ENCODE data around the gene NOL4L. TPM values are rescaled to one million over a fixed set of nuclear protein-coding genes. Genes with fewer than 3 reads are reported as not detected.
A peak's percentile ranks its signal among the peaks of the same experiment; 100 is the strongest.

Gene NOL4L
- polyA plus RNA-seq, 3 donors: 1.1 to 30.9 (median 2.8) TPM

DNA sequence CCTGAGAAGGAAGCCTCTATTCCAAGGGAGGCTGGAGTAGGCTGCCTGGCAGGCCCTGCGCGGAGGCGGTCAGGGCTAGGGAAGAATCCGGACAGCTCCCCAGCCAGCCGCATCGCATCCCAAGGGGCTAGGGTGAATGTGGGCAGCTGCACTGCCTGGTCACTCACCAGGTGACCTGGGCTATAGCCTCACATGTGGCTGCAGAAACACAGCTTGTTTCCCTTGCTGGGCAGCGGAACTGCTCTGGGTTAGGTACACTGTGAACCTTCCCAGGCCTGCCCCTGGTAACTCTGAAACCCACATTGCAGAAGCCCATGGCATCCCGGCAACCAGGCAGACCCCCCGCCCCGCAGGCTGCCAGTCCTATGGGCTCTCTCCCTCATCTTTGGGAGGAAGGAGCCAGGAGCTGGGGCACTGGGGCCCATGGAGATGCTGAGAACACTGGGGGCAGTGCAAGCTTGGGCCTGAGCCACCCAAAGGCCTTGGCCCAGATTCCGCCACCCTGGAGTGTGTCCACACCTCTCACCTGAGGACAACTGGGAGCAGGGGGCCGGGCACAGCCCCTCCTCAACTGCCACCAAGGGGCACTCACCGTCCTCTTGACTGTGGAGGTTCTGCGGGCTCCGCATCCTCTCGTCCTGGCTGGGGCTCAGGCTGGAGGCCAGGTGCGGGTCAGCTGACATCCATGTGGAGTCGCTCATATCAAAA, 111.0 kb downstream of the NOL4L start:
- no peaks in the 10 kb centered on the region for H3K9me3 ChIP-seq (replicated peaks in 1 of 2; ENCODE audit: control insufficient read depth in 1 of 2, insufficient read depth in 1 of 2, low read length in 2 of 2)
- Mint-ChIP-seq H3K4me3 (no peak overlapping the region), H3K9me3 (peaks cover 0 to 4% (median 0%) of the 10 kb centered on the region in 7 donors), H3K27ac (no peak overlapping the region), H3K36me3 (peaks cover 4 to 22% of the 10 kb centered on the region in 2 donors), H3K27me3 (ENCODE audit: low read depth in 3 of 3) (peaks cover 0 to 7% (median 1%) of the 10 kb centered on the region in 3 donors), H3K4me1 (peaks cover 65% of the 10 kb centered on the region)
- H3K4me1 ChIP-seq (ENCODE audit: control insufficient read depth in 1 of 2, insufficient read depth in 2 of 2, low read length in 2 of 2): peaks cover 41 to 67% of the 10 kb centered on the region in 2 donors
- TF ChIP-seq, protein P1, sequence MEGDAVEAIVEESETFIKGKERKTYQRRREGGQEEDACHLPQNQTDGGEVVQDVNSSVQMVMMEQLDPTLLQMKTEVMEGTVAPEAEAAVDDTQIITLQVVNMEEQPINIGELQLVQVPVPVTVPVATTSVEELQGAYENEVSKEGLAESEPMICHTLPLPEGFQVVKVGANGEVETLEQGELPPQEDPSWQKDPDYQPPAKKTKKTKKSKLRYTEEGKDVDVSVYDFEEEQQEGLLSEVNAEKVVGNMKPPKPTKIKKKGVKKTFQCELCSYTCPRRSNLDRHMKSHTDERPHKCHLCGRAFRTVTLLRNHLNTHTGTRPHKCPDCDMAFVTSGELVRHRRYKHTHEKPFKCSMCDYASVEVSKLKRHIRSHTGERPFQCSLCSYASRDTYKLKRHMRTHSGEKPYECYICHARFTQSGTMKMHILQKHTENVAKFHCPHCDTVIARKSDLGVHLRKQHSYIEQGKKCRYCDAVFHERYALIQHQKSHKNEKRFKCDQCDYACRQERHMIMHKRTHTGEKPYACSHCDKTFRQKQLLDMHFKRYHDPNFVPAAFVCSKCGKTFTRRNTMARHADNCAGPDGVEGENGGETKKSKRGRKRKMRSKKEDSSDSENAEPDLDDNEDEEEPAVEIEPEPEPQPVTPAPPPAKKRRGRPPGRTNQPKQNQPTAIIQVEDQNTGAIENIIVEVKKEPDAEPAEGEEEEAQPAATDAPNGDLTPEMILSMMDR (IDR thresholded peaks at IDR 0.05): no peak
- no peak overlapping the region for H2AFZ ChIP-seq (ENCODE audit: insufficient read depth, low read depth, low read length, poor library complexity, severe bottlenecking)
- no peak overlapping the region for H3K27ac ChIP-seq (ENCODE audit: low read depth in 1 of 2, low read length in 2 of 2)
- DNase-seq: no peak
- H3K79me2 ChIP-seq (ENCODE audit: insufficient read depth, low read length): peaks cover 58% of the 10 kb centered on the region
- no peaks in the 10 kb centered on the region for H3K27me3 ChIP-seq (ENCODE audit: control insufficient read depth in 2 of 2, insufficient read depth in 2 of 2, low read length in 2 of 2)
- peak overlapping the region; percentile 70 for H3K4me2 ChIP-seq (replicated peaks; ENCODE audit: extremely low read depth, low read length, poor library complexity, severe bottlenecking)
- intact Hi-C loops (cut with micrococcal nuclease): no loop called here
- peak overlapping the region in 1 of 3 experiments; percentile 64 for H3K4me3 ChIP-seq (replicated peaks in 1 of 3; ENCODE audit: low read depth in 2 of 3, low read length in 3 of 3)
- H4K20me1 ChIP-seq (ENCODE audit: insufficient read depth, low read length): peaks cover 94% of the 10 kb centered on the region
- 89% methylated on average over 17 of the region's 18 CpGs for WGBS (ENCODE audit: insufficient coverage)
- H3K9ac ChIP-seq (ENCODE audit: insufficient read depth, low read length, poor library complexity, severe bottlenecking): peak overlapping the region; percentile 53
- peaks cover 0 to 33% of the 10 kb centered on the region in 2 donors for H3K36me3 ChIP-seq (replicated peaks in 1 of 2; ENCODE audit: control insufficient read depth in 1 of 2, insufficient read depth in 2 of 2, low read length in 2 of 2)

DNA sequence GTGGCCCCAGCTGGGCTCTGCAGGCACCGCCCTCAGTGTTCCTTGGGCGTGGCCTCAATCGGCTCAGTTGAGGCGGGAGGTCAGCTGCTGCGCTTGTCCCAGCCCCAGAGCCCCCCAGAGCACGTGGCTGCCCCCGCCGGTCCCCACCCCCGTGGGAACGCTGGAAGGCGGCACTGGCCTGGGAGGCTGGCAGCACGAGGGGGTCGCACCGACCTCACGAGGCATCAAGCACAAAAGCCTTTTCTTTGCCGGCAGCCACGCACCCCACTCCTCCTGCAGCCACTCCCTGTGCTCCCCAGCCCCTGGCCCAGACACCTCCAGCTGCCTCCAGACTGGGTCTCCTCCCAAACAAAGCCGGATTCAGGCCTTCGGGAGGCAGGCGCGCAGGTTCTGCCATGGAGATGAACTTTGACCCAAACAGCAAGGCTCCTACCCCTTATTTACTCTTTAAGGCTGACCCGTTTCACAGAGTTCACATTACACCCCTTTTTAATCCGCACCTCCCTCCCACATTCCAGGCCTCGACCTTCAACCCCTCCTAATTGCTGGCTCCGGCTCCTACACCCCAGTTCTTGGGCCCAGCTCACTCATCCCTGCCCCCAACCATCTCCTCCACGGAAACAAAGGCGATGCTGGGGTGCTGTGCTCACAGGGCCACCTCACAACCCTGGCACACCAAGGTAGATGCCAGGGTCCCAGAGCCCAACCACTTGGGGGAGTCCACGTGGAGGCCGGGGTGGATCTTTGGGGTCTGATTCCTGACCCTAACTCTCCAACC, 111.7 kb downstream of the NOL4L start:
- Histone ChIP-seq H3K4me2 (replicated peaks; ENCODE audit: extremely low read depth, low read length, poor library complexity, severe bottlenecking) (no peak overlapping the region), H3K27me3 (ENCODE audit: control insufficient read depth in 2 of 2, insufficient read depth in 2 of 2, low read length in 2 of 2) (no peaks in the 10 kb centered on the region), H4K20me1 (ENCODE audit: insufficient read depth, low read length) (peaks cover 87% of the 10 kb centered on the region), H2AFZ (ENCODE audit: insufficient read depth, low read depth, low read length, poor library complexity, severe bottlenecking) (no peak overlapping the region), H3K79me2 (ENCODE audit: insufficient read depth, low read length) (peaks cover 51% of the 10 kb centered on the region), H3K9ac (ENCODE audit: insufficient read depth, low read length, poor library complexity, severe bottlenecking) (no peak overlapping the region), H3K9me3 (replicated peaks in 1 of 2; ENCODE audit: control insufficient read depth in 1 of 2, insufficient read depth in 1 of 2, low read length in 2 of 2) (no peaks in the 10 kb centered on the region), H3K4me1 (ENCODE audit: control insufficient read depth in 1 of 2, insufficient read depth in 2 of 2, low read length in 2 of 2) (peaks cover 41 to 65% of the 10 kb centered on the region in 2 donors), H3K27ac (ENCODE audit: low read depth in 1 of 2, low read length in 2 of 2) (no peak overlapping the region), H3K4me3 (replicated peaks in 1 of 3; ENCODE audit: low read depth in 2 of 3, low read length in 3 of 3) (no peak overlapping the region), H3K36me3 (replicated peaks in 1 of 2; ENCODE audit: control insufficient read depth in 1 of 2, insufficient read depth in 2 of 2, low read length in 2 of 2) (peaks cover 0 to 33% of the 10 kb centered on the region in 2 donors)
- H3K27ac Mint-ChIP-seq: no peak overlapping the region
- 95% methylated on average over 24 of the region's 29 CpGs for WGBS (ENCODE audit: insufficient coverage)
- intact Hi-C loops (cut with micrococcal nuclease): no loop called here
- peaks cover 0 to 7% (median 1%) of the 10 kb centered on the region in 3 donors for H3K27me3 Mint-ChIP-seq (ENCODE audit: low read depth in 3 of 3)
- H3K4me3 Mint-ChIP-seq: no peak overlapping the region
- peaks cover 65% of the 10 kb centered on the region for H3K4me1 Mint-ChIP-seq
- TF ChIP-seq, protein P1 (IDR thresholded peaks at IDR 0.05): no peak
- H3K36me3 Mint-ChIP-seq: peaks cover 4 to 22% of the 10 kb centered on the region in 2 donors
- H3K9me3 Mint-ChIP-seq: peaks cover 0 to 4% (median 0%) of the 10 kb centered on the region in 7 donors
- no peak for DNase-seq

Measured in CD14-positive monocyte (primary cell).